H9 (cell line): ENCODE results near the gene STK32B. TPM values are rescaled to one million over a fixed set of nuclear protein-coding genes. Genes with fewer than 3 reads are reported as not detected.

Experiments
- DNase-seq: peaks from one replicate; pipeline ENCODE4 v3.0.0-alpha.2; 2017
- H2AFZ ChIP-seq: one replicate; pipeline ENCODE4 v1.6.1; 2013; ENCODE audit warnings: mild to moderate bottlenecking, low read length, control low read depth, moderate library complexity
- H2AK5ac ChIP-seq: 2 replicates; pipeline ENCODE4 v1.6.1; 2013; ENCODE audit warnings: low read length, control low read depth, mixed read lengths; ENCODE audit not compliant: insufficient read length
- H2BK120ac ChIP-seq: one replicate; pipeline ENCODE4 v1.6.1; 2013; ENCODE audit warnings: low read depth, mild to moderate bottlenecking, low read length, control low read depth, inconsistent platforms; ENCODE audit not compliant: poor library complexity, severe bottlenecking
- H2BK12ac ChIP-seq: 2 replicates; pipeline ENCODE4 v1.6.1; 2013; ENCODE audit warnings: low read length, control low read depth, mixed read lengths, low read depth; ENCODE audit not compliant: insufficient read length
- H2BK15ac ChIP-seq: 2 replicates; pipeline ENCODE4 v1.6.1; 2013; ENCODE audit warnings: low read depth, low read length, control low read depth
- H2BK20ac ChIP-seq: one replicate; pipeline ENCODE4 v1.6.1; 2013; ENCODE audit warnings: low read depth, mild to moderate bottlenecking, low read length, control low read depth, inconsistent platforms; ENCODE audit not compliant: poor library complexity, severe bottlenecking
- H2BK5ac ChIP-seq: 2 replicates; pipeline ENCODE4 v1.6.1; 2013; ENCODE audit warnings: low read length, control low read depth, mixed read lengths; ENCODE audit not compliant: insufficient read length
- H3K14ac ChIP-seq: 2 replicates; pipeline ENCODE4 v1.6.1; 2013; ENCODE audit warnings: low read length, control low read depth; ENCODE audit not compliant: insufficient read depth
- H3K18ac ChIP-seq: 2 replicates; pipeline ENCODE4 v1.6.1; 2013; ENCODE audit warnings: low read depth, mild to moderate bottlenecking, mixed read lengths, low read length, control low read depth; ENCODE audit not compliant: insufficient read length
- H3K23ac ChIP-seq: 2 replicates; pipeline ENCODE4 v1.6.1; 2013; ENCODE audit warnings: low read length, control low read depth, mixed read lengths, low read depth; ENCODE audit not compliant: insufficient read length
- H3K23me2 ChIP-seq: 2 replicates; pipeline ENCODE4 v1.6.1; 2013; ENCODE audit warnings: low read depth, mild to moderate bottlenecking, mixed read lengths, low read length, control low read depth; ENCODE audit not compliant: insufficient read length, poor library complexity, severe bottlenecking
- H3K27ac ChIP-seq: 2 replicates; pipeline ENCODE4 v1.5.1; 2013; ENCODE audit warnings: low read length, control low read depth, mixed read lengths, low read depth; ENCODE audit not compliant: insufficient read length
- H3K27me3 ChIP-seq: 2 replicates; pipeline ENCODE4 v1.6.1; 2013; ENCODE audit warnings: low read length, control low read depth, inconsistent platforms; ENCODE audit not compliant: insufficient read depth
- H3K4ac ChIP-seq: 2 replicates; pipeline ENCODE4 v1.6.1; 2013; ENCODE audit warnings: low read depth, mild to moderate bottlenecking, control low read depth, inconsistent platforms, low read length, moderate library complexity
- H3K4me1 ChIP-seq: 2 replicates; pipeline ENCODE4 v1.6.1; 2013; ENCODE audit warnings: low read length, control low read depth, inconsistent platforms; ENCODE audit not compliant: insufficient read depth
- H3K4me2 ChIP-seq: 2 replicates; pipeline ENCODE4 v1.6.1; 2013; ENCODE audit warnings: low read length, control low read depth, mixed read lengths; ENCODE audit not compliant: insufficient read length, insufficient read depth
- H3K56ac ChIP-seq: 2 replicates; pipeline ENCODE4 v1.6.1; 2013; ENCODE audit warnings: low read depth, mild to moderate bottlenecking, mixed read lengths, low read length, control low read depth; ENCODE audit not compliant: insufficient read length
- H3K79me1 ChIP-seq: 2 replicates; pipeline ENCODE4 v1.6.1; 2013; ENCODE audit warnings: low read depth, mild to moderate bottlenecking, moderate library complexity, low read length, control low read depth, inconsistent platforms; ENCODE audit not compliant: insufficient read depth, poor library complexity, severe bottlenecking
- H3K79me2 ChIP-seq: 2 replicates; pipeline ENCODE4 v1.6.1; 2013; ENCODE audit warnings: low read length, control low read depth, inconsistent platforms; ENCODE audit not compliant: insufficient read depth
- H3K9ac ChIP-seq: 2 replicates; pipeline ENCODE4 v1.6.1; 2013; ENCODE audit warnings: low read length, control low read depth, mixed read lengths; ENCODE audit not compliant: insufficient read length; ENCODE audit errors: extremely low read depth
- H3K9me3 ChIP-seq: one replicate; pipeline ENCODE4 v1.6.1; 2013; ENCODE audit warnings: low read depth, low read length, inconsistent platforms; ENCODE audit not compliant: control insufficient read depth
- H3T11ph ChIP-seq: one replicate; pipeline ENCODE4 v1.6.1; 2013; ENCODE audit warnings: mild to moderate bottlenecking, low read length, control low read depth, inconsistent platforms
- H4K20me1 ChIP-seq: one replicate; pipeline ENCODE4 v1.6.1; 2013; ENCODE audit not compliant: control insufficient read depth, insufficient read length, insufficient read depth
- H4K5ac ChIP-seq: 2 replicates; pipeline ENCODE4 v1.6.1; 2013; ENCODE audit warnings: low read depth, mild to moderate bottlenecking, mixed read lengths, low read length, control low read depth; ENCODE audit not compliant: insufficient read length
- H4K8ac ChIP-seq: replicated peaks from 2 replicates; pipeline ENCODE4 v1.6.1; 2013; ENCODE audit warnings: low read length, control low read depth, mixed read lengths, low read depth; ENCODE audit not compliant: insufficient read length
- H4K91ac ChIP-seq: 2 replicates; pipeline ENCODE4 v1.6.1; 2013; ENCODE audit warnings: low read depth, mild to moderate bottlenecking, moderate library complexity, mixed read lengths, low read length, control low read depth; ENCODE audit not compliant: insufficient read length
- H3K27ac Mint-ChIP-seq, 3 experiments: 2 replicates in 2 of 3; 3 replicates in 1 of 3; pipeline ENCODE4 v1.8.0; 2020 to 2021; ENCODE audit warnings: mixed read lengths in 3 of 3, mild to moderate bottlenecking in 1 of 3, moderate library complexity in 1 of 3
- H3K27me3 Mint-ChIP-seq: 2 replicates; pipeline ENCODE4 v1.8.0; 2021; ENCODE audit warnings: low read depth, mild to moderate bottlenecking, moderate library complexity, mixed read lengths
- H3K36me3 Mint-ChIP-seq, 3 experiments: 2 replicates in 2 of 3; 3 replicates in 1 of 3; pipeline ENCODE4 v1.8.0; 2020 to 2021; ENCODE audit warnings: low read depth in 3 of 3, mixed read lengths in 3 of 3; ENCODE audit not compliant: insufficient read depth in 1 of 3
- H3K4me1 Mint-ChIP-seq, 2 experiments: 2 replicates each; pipeline ENCODE4 v1.8.0; 2020; ENCODE audit warnings: mixed read lengths in 2 of 2
- H3K4me3 Mint-ChIP-seq, 2 experiments: 2 replicates in 1 of 2; 3 replicates in 1 of 2; pipeline ENCODE4 v1.8.0; 2020 to 2021; ENCODE audit warnings: mild to moderate bottlenecking in 2 of 2, mixed read lengths in 2 of 2, moderate library complexity in 1 of 2
- H3K9me3 Mint-ChIP-seq, 2 experiments: 2 replicates in 1 of 2; 3 replicates in 1 of 2; pipeline ENCODE4 v1.8.0; 2020; ENCODE audit warnings: mild to moderate bottlenecking in 2 of 2, mixed read lengths in 2 of 2, moderate library complexity in 1 of 2
- CTCF ChIP-seq: fragments of 200-600 bp; sonication (generic); conservative IDR thresholded peaks from 3 replicates; pipeline ENCODE4 v1.8.0; 2021; ENCODE audit warnings: antibody characterized with exemption, mild to moderate bottlenecking
- WGBS: extraction: QIAGEN DNeasy Blood & Tissue Kit; methylation state at CpG from one replicate; pipeline ENCODE4 v1.1.7; 2013; ENCODE audit warnings: missing lambda C conversion rate, low lambda C conversion rate, mixed read lengths; ENCODE audit not compliant: insufficient read length; ENCODE audit errors: extremely low coverage; 5-methylcytosine and 5-hydroxymethylcytosine counted together
- total RNA-seq: library from RNA; stranded (reverse); gene quantifications from 2 replicates; pipeline ENCODE4 v1.2.1, GENCODE V29; 2021

STK32B gene
- total RNA-seq, 1 experiment from 2014 or later = 1.0 TPM

DNA sequence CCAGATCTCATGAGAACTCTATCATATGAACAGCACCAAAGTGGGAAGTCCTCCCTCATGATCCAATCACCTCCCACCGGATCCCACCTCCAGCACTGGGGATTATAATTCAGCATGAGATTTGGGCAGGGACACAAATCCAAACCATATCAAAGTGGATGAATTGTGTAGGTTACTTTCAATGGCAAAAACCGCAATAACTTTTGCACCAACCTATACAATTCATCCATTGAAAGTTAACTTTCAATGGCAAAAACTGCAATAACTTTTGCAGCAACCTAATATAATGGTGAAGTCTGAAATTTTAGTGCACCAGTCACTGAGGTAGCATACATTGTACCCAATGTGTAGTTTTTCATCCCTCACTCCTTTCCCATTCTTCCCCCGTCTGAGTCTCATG, 16.6 kb downstream of the STK32B start:
- no peaks in the 10 kb centered on the region for H3K79me1 ChIP-seq
- H2BK12ac ChIP-seq = no peak overlapping the region
- H2BK120ac ChIP-seq = no peak overlapping the region
- H3K9me3 ChIP-seq = peaks cover 3% of the 10 kb centered on the region
- H3K23me2 ChIP-seq = no peaks in the 10 kb centered on the region
- H4K20me1 ChIP-seq = no peaks in the 10 kb centered on the region
- no peak overlapping the region for H3K18ac ChIP-seq
- no peak overlapping the region for H2BK15ac ChIP-seq
- Mint-ChIP-seq H3K4me3 (no peak overlapping the region), H3K27ac (no peak overlapping the region), H3K9me3 (peaks cover 19 to 21% of the 10 kb centered on the region in 2 experiments), H3K36me3 (peaks cover 0 to 12% (median 7%) of the 10 kb centered on the region in 3 experiments; a peak in 4 of 7 replicates), H3K27me3 (peaks cover 15% of the 10 kb centered on the region), H3K4me1 (peaks cover 9 to 22% of the 10 kb centered on the region in 2 experiments)
- no peak overlapping the region for H3K4me2 ChIP-seq
- TF ChIP-seq CTCF = no peak
- H2AFZ ChIP-seq = no peak overlapping the region
- no peaks in the 10 kb centered on the region for H3K4me1 ChIP-seq
- no peaks in the 10 kb centered on the region for H3K79me2 ChIP-seq
- H4K5ac ChIP-seq = no peak overlapping the region
- H3K4ac ChIP-seq = no peak overlapping the region
- H3K9ac ChIP-seq = no peak overlapping the region
- H3K14ac ChIP-seq = no peak overlapping the region
- H2BK5ac ChIP-seq = no peak overlapping the region
- no CpG with 5 or more reads among the region's 3 CpGs for WGBS
- H4K8ac ChIP-seq = no peak overlapping the region
- no peak overlapping the region for H3T11ph ChIP-seq
- no peak overlapping the region for H2BK20ac ChIP-seq
- no peaks in the 10 kb centered on the region for H3K27me3 ChIP-seq
- no peak overlapping the region for H3K56ac ChIP-seq
- no peak overlapping the region for H4K91ac ChIP-seq
- no peak overlapping the region for H3K27ac ChIP-seq
- no peak overlapping the region for H2AK5ac ChIP-seq
- H3K23ac ChIP-seq = no peak overlapping the region
- no peak for DNase-seq
